KOPT-K1 (cell line): ENCODE data around the gene WDR81.
"Not testable (repeated sequence)": the region's sequence is repeated elsewhere in the genome, so short reads cannot be mapped to it uniquely, and the experiment has no call there.

Source experiments
- H3K27ac ChIP-seq: fragments of 200-600 bp; sonication (generic); 2 replicates; pipeline ENCODE4 v1.5.1; 2016; ENCODE audit warnings: antibody characterized with exemption, mild to moderate bottlenecking, low read depth, low read length; ENCODE audit not compliant: poor library complexity, severe bottlenecking
- H3K36me3 ChIP-seq: fragments of 200-600 bp; sonication (generic); 2 replicates; pipeline ENCODE4 v1.5.1; 2017; ENCODE audit warnings: antibody characterized with exemption, mild to moderate bottlenecking, low read length, moderate library complexity; ENCODE audit not compliant: insufficient read depth
- H3K9me3 ChIP-seq: fragments of 200-600 bp; sonication (generic); 2 replicates; pipeline ENCODE4 v1.5.1; 2017; ENCODE audit warnings: antibody characterized with exemption, low read length, mild to moderate bottlenecking; ENCODE audit not compliant: insufficient read depth, poor library complexity, severe bottlenecking

The WDR81 gene

GRCh38 chr17:1767358-1767757, 42.9 kb downstream of the WDR81 start:
- H3K9me3 ChIP-seq: no peaks in the 10 kb centered on the region
- no peak overlapping the region for H3K27ac ChIP-seq

GRCh38 chr17:1769822-1770477, 45.4 kb downstream of the WDR81 start:
- peak overlapping the region; percentile 57 for H3K27ac ChIP-seq
- no peaks in the 10 kb centered on the region for H3K9me3 ChIP-seq
- H3K36me3 ChIP-seq: peaks cover 6% of the 10 kb centered on the region; the same call in 1 of the 2 replicates

More at GRCh38 chr17:1767358-1767757, 42.9 kb downstream of the WDR81 start:
- H3K36me3 ChIP-seq: no peaks in the 10 kb centered on the region

GRCh38 chr17:1773000-1773695, 48.6 kb downstream of the WDR81 start:
- H3K27ac ChIP-seq: not testable (repeated sequence)
- H3K36me3 ChIP-seq: peaks cover 37% of the 10 kb centered on the region

GRCh38 chr17:1773696-1774181, 49.2 kb downstream of the WDR81 start:
- no peak overlapping the region for H3K27ac ChIP-seq
- peaks cover 43% of the 10 kb centered on the region for H3K36me3 ChIP-seq
- no peaks in the 10 kb centered on the region for H3K9me3 ChIP-seq

More at GRCh38 chr17:1773000-1773695, 48.6 kb downstream of the WDR81 start:
- H3K9me3 ChIP-seq: not testable (repeated sequence)

GRCh38 chr17:1774390-1775176, 50.1 kb downstream of the WDR81 start:
- H3K36me3 ChIP-seq: peaks cover 51% of the 10 kb centered on the region
- H3K27ac ChIP-seq: no peak overlapping the region
- no peaks in the 10 kb centered on the region for H3K9me3 ChIP-seq

- Histone ChIP-seq H3K9me3 (no peaks in the 10 kb centered on the region), H3K27ac (no peak overlapping the region), H3K36me3 (peaks cover 69% of the 10 kb centered on the region)
These were observed 51.8 kb downstream of the WDR81 start for GRCh38 chr17:1776328-1776727.

GRCh38 chr17:1776857-1777256, 52.4 kb downstream of the WDR81 start:
- H3K9me3 ChIP-seq: no peaks in the 10 kb centered on the region
- H3K27ac ChIP-seq: no peak overlapping the region
- H3K36me3 ChIP-seq: peaks cover 74% of the 10 kb centered on the region

GRCh38 chr17:1779571-1780131, 55.1 kb downstream of the WDR81 start:
- H3K27ac ChIP-seq: no peak overlapping the region
- H3K36me3 ChIP-seq: peaks cover 100% of the 10 kb centered on the region
- H3K9me3 ChIP-seq: no peaks in the 10 kb centered on the region

- no peak overlapping the region for H3K27ac ChIP-seq
- no peaks in the 10 kb centered on the region for H3K9me3 ChIP-seq
- H3K36me3 ChIP-seq: peaks cover 100% of the 10 kb centered on the region
These were observed 57.7 kb downstream of the WDR81 start for GRCh38 chr17:1782171-1782567.

GRCh38 chr17:1783271-1783670, 58.8 kb downstream of the WDR81 start:
- Histone ChIP-seq H3K27ac (no peak overlapping the region), H3K9me3 (no peaks in the 10 kb centered on the region), H3K36me3 (peaks cover 99% of the 10 kb centered on the region)

GRCh38 chr17:1783834-1784611, 59.5 kb downstream of the WDR81 start:
- Histone ChIP-seq H3K9me3 (no peaks in the 10 kb centered on the region), H3K27ac (no peak overlapping the region), H3K36me3 (peaks cover 99% of the 10 kb centered on the region)

GRCh38 chr17:1785930-1786329, 61.4 kb downstream of the WDR81 start:
- Histone ChIP-seq H3K36me3 (peaks cover 80% of the 10 kb centered on the region), H3K9me3 (no peaks in the 10 kb centered on the region), H3K27ac (no peak overlapping the region)

- H3K27ac ChIP-seq: no peak overlapping the region
- H3K9me3 ChIP-seq: no peaks in the 10 kb centered on the region
- H3K36me3 ChIP-seq: peaks cover 72% of the 10 kb centered on the region
These were observed 62.2 kb downstream of the WDR81 start for GRCh38 chr17:1786708-1787107.

GRCh38 chr17:1787301-1787902, 62.9 kb downstream of the WDR81 start:
- no peak overlapping the region for H3K27ac ChIP-seq
- H3K36me3 ChIP-seq: peaks cover 68% of the 10 kb centered on the region
- H3K9me3 ChIP-seq: no peaks in the 10 kb centered on the region
